HCT116 (cell line): ENCODE data around the gene MATK.

ENCODE experiments used
- CEBPB ChIP-seq: IDR thresholded peaks from 2 replicates; pipeline ENCODE4 v1.6.1; 2012; ENCODE audit warnings: low read depth
- CTCF ChIP-seq, 3 experiments: fragments of 200-600 bp in 1 of 3; sonication (generic) in 1 of 3; IDR thresholded peaks in 2 of 3; conservative IDR thresholded peaks in 1 of 3; 2 replicates each; pipeline ENCODE4 v1.5.1; 2012 to 2017; ENCODE audit warnings: low read depth in 2 of 3, low read length in 2 of 3, antibody characterized with exemption in 1 of 3, borderline replicate concordance in 1 of 3, control low read depth in 1 of 3, mild to moderate bottlenecking in 1 of 3, mixed read lengths in 1 of 3, mixed run types in 1 of 3, moderate library complexity in 1 of 3; ENCODE audit not compliant: insufficient read depth in 1 of 3
- EGR1 ChIP-seq: IDR thresholded peaks from 2 replicates; pipeline ENCODE4 v1.6.1; 2012; ENCODE audit warnings: low read depth
- EZH2 ChIP-seq: fragments of 200-600 bp; sonication (generic); IDR thresholded peaks from 2 replicates; pipeline ENCODE4 v1.6.1; 2017; ENCODE audit warnings: antibody characterized with exemption, mixed run types
- POLR2A ChIP-seq: IDR thresholded peaks from 2 replicates; pipeline ENCODE4 v1.7.0; 2011; ENCODE audit warnings: borderline replicate concordance; ENCODE audit not compliant: insufficient read depth, insufficient read length; ENCODE audit errors: extremely low read depth
- SIN3A ChIP-seq: IDR thresholded peaks from 2 replicates; pipeline ENCODE4 v1.6.1; 2012; ENCODE audit warnings: low read depth
- SP1 ChIP-seq: IDR thresholded peaks from 2 replicates; pipeline ENCODE4 v1.6.1; 2012; ENCODE audit warnings: low read depth
- TCF7L2 ChIP-seq: IDR thresholded peaks from 2 replicates; pipeline ENCODE4 v1.7.0; 2011; ENCODE audit warnings: borderline replicate concordance, inconsistent platforms; ENCODE audit not compliant: insufficient read depth, insufficient read length; ENCODE audit errors: extremely low read depth
- YY1 ChIP-seq: IDR thresholded peaks from 2 replicates; pipeline ENCODE4 v1.6.1; 2011; ENCODE audit warnings: low read length, low read depth, moderate library complexity, mild to moderate bottlenecking; ENCODE audit not compliant: insufficient replicate concordance; ENCODE audit errors: extremely low read depth
- ZNF274 ChIP-seq: fragments of 200-500 bp; sonication (Bioruptor generic); IDR thresholded peaks from 2 replicates; pipeline ENCODE4 v1.6.1; 2014; ENCODE audit warnings: mild to moderate bottlenecking, low read depth, low read length, inconsistent platforms

GRCh38 chr19:3765121-3765520, 21.1 kb downstream of the MATK start:
- TF ChIP-seq CTCF (IDR thresholded peaks at IDR 0.05 in 2 of 3, conservative IDR thresholded peaks at IDR 0.05 in 1 of 3; ENCODE audit: borderline replicate concordance in 1 of 3, insufficient read depth in 1 of 3, low read depth in 2 of 3, low read length in 2 of 3): no peak
- TF ChIP-seq POLR2A: no peak
- no peak for TF ChIP-seq SIN3A
- no peak for TF ChIP-seq EGR1
- no peak for TF ChIP-seq ZNF274
- TF ChIP-seq TCF7L2: no peak
- TF ChIP-seq EZH2: no peak
- no peak for TF ChIP-seq CEBPB
- TF ChIP-seq SP1: no peak
- TF ChIP-seq YY1: no peak
